Measurements from ENCODE around the gene EDIL3. TPM values are rescaled to one million over a fixed set of nuclear protein-coding genes. Genes with fewer than 3 reads are reported as not detected.
"Not testable (repeated sequence)": the region's sequence is repeated elsewhere in the genome, so short reads cannot be mapped to it uniquely, and the experiment has no call there.

Gene EDIL3
- total RNA-seq, 1 donor from 2014 or later, result 23.6 TPM

- intact Hi-C loops (cut with DNase I), result loop anchor here (5.0 kb wide), 2 partner anchors 99 to 659 kb away; partner anchors contain the start of gene HAPLN1
Observed at GRCh38 chr5:84381502-84382362, 2.9 kb downstream of the EDIL3 start.

GRCh38 chr5:84379749-84380148, 4.9 kb downstream of the EDIL3 start:
- no peak for DNase-seq (ENCODE audit: low spot score)
- intact Hi-C loops (cut with DNase I), result loop anchor here (5.0 kb wide), 2 partner anchors 97 to 657 kb away; partner anchors contain the start of gene HAPLN1

More at GRCh38 chr5:84381502-84382362, 2.9 kb downstream of the EDIL3 start:
- DNase-seq (ENCODE audit: low spot score), result no peak

- intact Hi-C loops (cut with DNase I), result no loop called here
- no peak for DNase-seq (ENCODE audit: low spot score)
Observed at GRCh38 chr5:84378961-84379360, 5.7 kb downstream of the EDIL3 start.

GRCh38 chr5:84378420-84378819, 6.3 kb downstream of the EDIL3 start:
- no peak for DNase-seq (ENCODE audit: low spot score)
- intact Hi-C loops (cut with DNase I), result no loop called here

- no peak for DNase-seq (ENCODE audit: low spot score)
- intact Hi-C loops (cut with DNase I), result no loop called here
Observed at GRCh38 chr5:84376346-84376745, 8.3 kb downstream of the EDIL3 start.

GRCh38 chr5:84374568-84374967, 10.1 kb downstream of the EDIL3 start:
- intact Hi-C loops (cut with DNase I), result no loop called here
- no peak for DNase-seq (ENCODE audit: low spot score)

GRCh38 chr5:84373506-84373905, 11.2 kb downstream of the EDIL3 start:
- intact Hi-C loops (cut with DNase I), result no loop called here

GRCh38 chr5:84372066-84372695, 12.5 kb downstream of the EDIL3 start:
- no peak for DNase-seq (ENCODE audit: low spot score)
- intact Hi-C loops (cut with DNase I), result no loop called here

More at GRCh38 chr5:84373506-84373905, 11.2 kb downstream of the EDIL3 start:
- DNase-seq (ENCODE audit: low spot score), result no peak

GRCh38 chr5:84370176-84370575, 14.5 kb downstream of the EDIL3 start:
- DNase-seq (ENCODE audit: low spot score), result no peak
- intact Hi-C loops (cut with DNase I), result no loop called here

GRCh38 chr5:84364043-84364442, 20.6 kb downstream of the EDIL3 start:
- DNase-seq (ENCODE audit: low spot score), result no peak
- intact Hi-C loops (cut with DNase I), result no loop called here

GRCh38 chr5:84362061-84362720, 22.5 kb downstream of the EDIL3 start:
- intact Hi-C loops (cut with DNase I), result no loop called here
- DNase-seq (ENCODE audit: low spot score), result no peak

GRCh38 chr5:84361572-84361971, 23.1 kb downstream of the EDIL3 start:
- DNase-seq (ENCODE audit: low spot score), result no peak
- intact Hi-C loops (cut with DNase I), result no loop called here

- intact Hi-C loops (cut with DNase I), result no loop called here
Observed at GRCh38 chr5:84360056-84360455, 24.6 kb downstream of the EDIL3 start.

GRCh38 chr5:84354101-84354500, 30.6 kb downstream of the EDIL3 start:
- no peak for DNase-seq (ENCODE audit: low spot score)
- intact Hi-C loops (cut with DNase I), result no loop called here

More at GRCh38 chr5:84360056-84360455, 24.6 kb downstream of the EDIL3 start:
- no peak for DNase-seq (ENCODE audit: low spot score)

GRCh38 chr5:84344788-84345187, 39.9 kb downstream of the EDIL3 start:
- intact Hi-C loops (cut with DNase I), result no loop called here

GRCh38 chr5:84343171-84343570, 41.5 kb downstream of the EDIL3 start:
- intact Hi-C loops (cut with DNase I), result no loop called here
- no peak for DNase-seq (ENCODE audit: low spot score)

More at GRCh38 chr5:84344788-84345187, 39.9 kb downstream of the EDIL3 start:
- no peak for DNase-seq (ENCODE audit: low spot score)

- DNase-seq (ENCODE audit: low spot score), result no peak
- intact Hi-C loops (cut with DNase I), result no loop called here
Observed at GRCh38 chr5:84332106-84332505, 52.6 kb downstream of the EDIL3 start.

- DNase-seq (ENCODE audit: low spot score), result no peak
- intact Hi-C loops (cut with DNase I), result no loop called here
Observed at GRCh38 chr5:84327591-84327990, 57.1 kb downstream of the EDIL3 start.

- DNase-seq (ENCODE audit: low spot score), result no peak
- intact Hi-C loops (cut with DNase I), result no loop called here
Observed at GRCh38 chr5:84322646-84323045, 62.0 kb downstream of the EDIL3 start.

GRCh38 chr5:84317826-84318225, 66.9 kb downstream of the EDIL3 start:
- intact Hi-C loops (cut with DNase I); DNase-seq (ENCODE audit: low spot score): not testable (repeated sequence)
